Measurements from ENCODE around the gene APOC1.
"Not testable (repeated sequence)": the region's sequence is repeated elsewhere in the genome, so short reads cannot be mapped to it uniquely, and the experiment has no call there.

APOC1 gene

GRCh38 chr19:44889830-44890365 lies 24.5 kb upstream of the APOC1 start:
- DNase-seq (ENCODE audit: low read depth): no peak

GRCh38 chr19:44890366-44891015 lies 23.9 kb upstream of the APOC1 start:
- DNase-seq (ENCODE audit: low read depth): peak; percentile 100

GRCh38 chr19:44891016-44891882 lies 23.2 kb upstream of the APOC1 start, which contains the start of gene TOMM40:
TOMM40 (plus strand) TSS chr19:44891254; CDS start chr19:44891416, 162 bp downstream.
- DNase-seq (ENCODE audit: low read depth): peak; percentile 100

GRCh38 chr19:44892932-44893331 lies 21.5 kb upstream of the APOC1 start:
- DNase-seq (ENCODE audit: low read depth): no peak

- no peak for DNase-seq (ENCODE audit: low read depth)
Observed at GRCh38 chr19:44893332-44894051, 20.9 kb upstream of the APOC1 start.

- no peak for DNase-seq (ENCODE audit: low read depth)
Observed at GRCh38 chr19:44894052-44894400, 20.4 kb upstream of the APOC1 start.

GRCh38 chr19:44894946-44895345 lies 19.5 kb upstream of the APOC1 start:
- DNase-seq (ENCODE audit: low read depth): no peak

GRCh38 chr19:44897835-44898234 lies 16.6 kb upstream of the APOC1 start:
- no peak for DNase-seq (ENCODE audit: low read depth)

GRCh38 chr19:44900328-44901244 lies 13.8 kb upstream of the APOC1 start:
- DNase-seq (ENCODE audit: low read depth): no peak

- no peak for DNase-seq (ENCODE audit: low read depth)
Observed at GRCh38 chr19:44903216-44903601, 11.2 kb upstream of the APOC1 start.

- peak; percentile 41 for DNase-seq (ENCODE audit: low read depth)
Observed at GRCh38 chr19:44903602-44904425, 10.6 kb upstream of the APOC1 start.

GRCh38 chr19:44904426-44904994 lies 9.9 kb upstream of the APOC1 start:
- no peak for DNase-seq (ENCODE audit: low read depth)

- DNase-seq (ENCODE audit: low read depth): no peak
Observed at GRCh38 chr19:44905437-44906160, 8.8 kb upstream of the APOC1 start, which contains the start of gene APOE. APOE (plus strand) TSS chr19:44905796; CDS start chr19:44906625, 829 bp downstream.

- no peak for DNase-seq (ENCODE audit: low read depth)
Observed at GRCh38 chr19:44907613-44908012, 6.8 kb upstream of the APOC1 start.

GRCh38 chr19:44908074-44908835 lies 6.2 kb upstream of the APOC1 start:
- DNase-seq (ENCODE audit: low read depth): no peak

GRCh38 chr19:44908836-44909261 lies 5.6 kb upstream of the APOC1 start:
- DNase-seq (ENCODE audit: low read depth): no peak

GRCh38 chr19:44909775-44910174 lies 4.6 kb upstream of the APOC1 start:
- no peak for DNase-seq (ENCODE audit: low read depth)

- DNase-seq (ENCODE audit: low read depth): not testable (repeated sequence)
Observed at GRCh38 chr19:44911896-44912295, 2.5 kb upstream of the APOC1 start.

GRCh38 chr19:44912854-44913253 lies 1.6 kb upstream of the APOC1 start:
- no peak for DNase-seq (ENCODE audit: low read depth)

Measured in fibroblast of the conjunctiva (primary cell).